Stomach smooth muscle (tissue), 2 donors: Measurements from ENCODE around the gene FGF9.

ENCODE experiments used
- H3K27ac ChIP-seq: one replicate; pipeline ENCODE4 v1.7.0; 2013; ENCODE audit warnings: mild to moderate bottlenecking, low read length, inconsistent platforms
- H3K27me3 ChIP-seq, 2 donors: one replicate each; pipeline ENCODE4 v1.7.0; 2013; ENCODE audit warnings: low read length in 2 of 2; ENCODE audit not compliant: insufficient read depth in 2 of 2, control insufficient read depth in 1 of 2
- H3K36me3 ChIP-seq, 2 donors: one replicate each; pipeline ENCODE4 v1.7.0; 2013; ENCODE audit warnings: low read length in 2 of 2; ENCODE audit not compliant: control insufficient read depth in 2 of 2, insufficient read depth in 2 of 2
- H3K4me1 ChIP-seq: one replicate; pipeline ENCODE4 v1.7.0; 2013; ENCODE audit warnings: low read length; ENCODE audit not compliant: control insufficient read depth, insufficient read depth
- H3K4me3 ChIP-seq, 2 donors: one replicate each; pipeline ENCODE4 v1.7.0; 2013; ENCODE audit warnings: low read length in 2 of 2
- H3K9ac ChIP-seq, 2 donors: one replicate each; pipeline ENCODE4 v1.7.0; 2013; ENCODE audit warnings: low read length in 2 of 2, mild to moderate bottlenecking in 1 of 2
- H3K9me3 ChIP-seq, 2 donors: one replicate each; pipeline ENCODE4 v1.7.0; 2013; ENCODE audit warnings: low read length in 2 of 2; ENCODE audit not compliant: control insufficient read depth in 2 of 2
- donor health status: healthy.
- donor health status: Pancreatic carcinoma.

The FGF9 gene

GRCh38 chr13:21690955-21691354 is 20.1 kb downstream of the FGF9 start:
- H3K4me1 ChIP-seq = no peaks in the 10 kb centered on the region
- no peak overlapping the region for H3K9ac ChIP-seq
- no peak overlapping the region for H3K4me3 ChIP-seq
- H3K27ac ChIP-seq = no peak overlapping the region
- peaks cover 0 to 2% of the 10 kb centered on the region in 2 donors for H3K27me3 ChIP-seq
- H3K36me3 ChIP-seq = no peaks in the 10 kb centered on the region
- H3K9me3 ChIP-seq = no peaks in the 10 kb centered on the region

GRCh38 chr13:21691500-21691899 is 20.6 kb downstream of the FGF9 start:
- no peak overlapping the region for H3K9ac ChIP-seq
- no peak overlapping the region for H3K4me3 ChIP-seq
- H3K9me3 ChIP-seq = no peaks in the 10 kb centered on the region
- no peaks in the 10 kb centered on the region for H3K4me1 ChIP-seq
- no peaks in the 10 kb centered on the region for H3K36me3 ChIP-seq
- peaks cover 0 to 2% of the 10 kb centered on the region in 2 donors for H3K27me3 ChIP-seq
- no peak overlapping the region for H3K27ac ChIP-seq

- Histone ChIP-seq H3K36me3 (no peaks in the 10 kb centered on the region), H3K4me1 (no peaks in the 10 kb centered on the region), H3K27ac (no peak overlapping the region), H3K9ac (no peak overlapping the region), H3K27me3 (peaks cover 0 to 2% of the 10 kb centered on the region in 2 donors), H3K9me3 (no peaks in the 10 kb centered on the region), H3K4me3 (no peak overlapping the region)
Measured at GRCh38 chr13:21691928-21692327, 21.1 kb downstream of the FGF9 start.

- no peak overlapping the region for H3K27ac ChIP-seq
- no peak overlapping the region for H3K9ac ChIP-seq
- no peaks in the 10 kb centered on the region for H3K36me3 ChIP-seq
- no peak overlapping the region for H3K4me3 ChIP-seq
- H3K27me3 ChIP-seq = no peaks in the 10 kb centered on the region
- H3K9me3 ChIP-seq = no peaks in the 10 kb centered on the region
- no peaks in the 10 kb centered on the region for H3K4me1 ChIP-seq
Measured at GRCh38 chr13:21694831-21695230, 24.0 kb downstream of the FGF9 start.

GRCh38 chr13:21695546-21695945 is 24.7 kb downstream of the FGF9 start:
- no peaks in the 10 kb centered on the region for H3K36me3 ChIP-seq
- H3K4me3 ChIP-seq = no peak overlapping the region
- no peaks in the 10 kb centered on the region for H3K9me3 ChIP-seq
- H3K9ac ChIP-seq = no peak overlapping the region
- H3K27me3 ChIP-seq = peaks cover 0 to 2% of the 10 kb centered on the region in 2 donors
- H3K27ac ChIP-seq = no peak overlapping the region
- H3K4me1 ChIP-seq = no peaks in the 10 kb centered on the region

GRCh38 chr13:21696865-21697448 is 26.1 kb downstream of the FGF9 start:
- H3K9me3 ChIP-seq = no peaks in the 10 kb centered on the region
- H3K36me3 ChIP-seq = no peaks in the 10 kb centered on the region
- H3K4me3 ChIP-seq = no peak overlapping the region
- H3K27ac ChIP-seq = no peak overlapping the region
- peaks cover 0 to 2% of the 10 kb centered on the region in 2 donors for H3K27me3 ChIP-seq
- no peaks in the 10 kb centered on the region for H3K4me1 ChIP-seq
- H3K9ac ChIP-seq = no peak overlapping the region

- no peaks in the 10 kb centered on the region for H3K4me1 ChIP-seq
- no peak overlapping the region for H3K4me3 ChIP-seq
- no peak overlapping the region for H3K27ac ChIP-seq
- H3K9me3 ChIP-seq = no peaks in the 10 kb centered on the region
- H3K9ac ChIP-seq = no peak overlapping the region
- H3K36me3 ChIP-seq = no peaks in the 10 kb centered on the region
- H3K27me3 ChIP-seq = peaks cover 0 to 2% of the 10 kb centered on the region in 2 donors
Measured at GRCh38 chr13:21698817-21699679, 28.2 kb downstream of the FGF9 start.

GRCh38 chr13:21701460-21701859 is 30.6 kb downstream of the FGF9 start:
- H3K27me3 ChIP-seq = peaks cover 0 to 2% of the 10 kb centered on the region in 2 donors
- H3K9ac ChIP-seq = no peak overlapping the region

GRCh38 chr13:21703846-21704245 is 33.0 kb downstream of the FGF9 start:
- H3K27ac ChIP-seq = no peak overlapping the region
- H3K4me1 ChIP-seq = no peaks in the 10 kb centered on the region
- no peaks in the 10 kb centered on the region for H3K9me3 ChIP-seq
- H3K27me3 ChIP-seq = peaks cover 0 to 2% of the 10 kb centered on the region in 2 donors
- H3K9ac ChIP-seq = no peak overlapping the region
- H3K4me3 ChIP-seq = no peak overlapping the region
- no peaks in the 10 kb centered on the region for H3K36me3 ChIP-seq

More at GRCh38 chr13:21701460-21701859, 30.6 kb downstream of the FGF9 start:
- Histone ChIP-seq H3K36me3 (no peaks in the 10 kb centered on the region), H3K9me3 (no peaks in the 10 kb centered on the region), H3K27ac (no peak overlapping the region), H3K4me3 (no peak overlapping the region), H3K4me1 (no peaks in the 10 kb centered on the region)

- Histone ChIP-seq H3K27ac (no peak overlapping the region), H3K4me1 (no peaks in the 10 kb centered on the region), H3K9ac (no peak overlapping the region)
Measured at GRCh38 chr13:21707586-21707985, 36.7 kb downstream of the FGF9 start.

GRCh38 chr13:21709697-21710096 is 38.8 kb downstream of the FGF9 start:
- H3K27ac ChIP-seq = no peak overlapping the region
- no peaks in the 10 kb centered on the region for H3K4me1 ChIP-seq
- H3K27me3 ChIP-seq = no peaks in the 10 kb centered on the region
- H3K9me3 ChIP-seq = no peaks in the 10 kb centered on the region
- no peak overlapping the region for H3K9ac ChIP-seq
- H3K4me3 ChIP-seq = no peak overlapping the region
- H3K36me3 ChIP-seq = no peaks in the 10 kb centered on the region

More at GRCh38 chr13:21707586-21707985, 36.7 kb downstream of the FGF9 start:
- Histone ChIP-seq H3K36me3 (no peaks in the 10 kb centered on the region), H3K4me3 (no peak overlapping the region), H3K27me3 (no peaks in the 10 kb centered on the region), H3K9me3 (no peaks in the 10 kb centered on the region)
